M059J (cell line): Measurements from ENCODE around the gene MOCS3. TPM values are rescaled to one million over a fixed set of nuclear protein-coding genes. Genes with fewer than 3 reads are reported as not detected.

ENCODE experiments used
- DNase-seq: peaks from one replicate; pipeline ENCODE4 v3.0.0-alpha.2; 2012; ENCODE audit warnings: low read depth
- total RNA-seq: library from RNA; depleted of rRNA; stranded (reverse); fragments of >200 nt; shearing (Covaris generic); gene quantifications from 2 replicates; pipeline ENCODE4 v1.2.3, GENCODE V29; 2014; rRNA removed

MOCS3 gene, protein sequence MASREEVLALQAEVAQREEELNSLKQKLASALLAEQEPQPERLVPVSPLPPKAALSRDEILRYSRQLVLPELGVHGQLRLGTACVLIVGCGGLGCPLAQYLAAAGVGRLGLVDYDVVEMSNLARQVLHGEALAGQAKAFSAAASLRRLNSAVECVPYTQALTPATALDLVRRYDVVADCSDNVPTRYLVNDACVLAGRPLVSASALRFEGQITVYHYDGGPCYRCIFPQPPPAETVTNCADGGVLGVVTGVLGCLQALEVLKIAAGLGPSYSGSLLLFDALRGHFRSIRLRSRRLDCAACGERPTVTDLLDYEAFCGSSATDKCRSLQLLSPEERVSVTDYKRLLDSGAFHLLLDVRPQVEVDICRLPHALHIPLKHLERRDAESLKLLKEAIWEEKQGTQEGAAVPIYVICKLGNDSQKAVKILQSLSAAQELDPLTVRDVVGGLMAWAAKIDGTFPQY
- 4.2 and 8.1 TPM in 2 replicates for total RNA-seq

DNA sequence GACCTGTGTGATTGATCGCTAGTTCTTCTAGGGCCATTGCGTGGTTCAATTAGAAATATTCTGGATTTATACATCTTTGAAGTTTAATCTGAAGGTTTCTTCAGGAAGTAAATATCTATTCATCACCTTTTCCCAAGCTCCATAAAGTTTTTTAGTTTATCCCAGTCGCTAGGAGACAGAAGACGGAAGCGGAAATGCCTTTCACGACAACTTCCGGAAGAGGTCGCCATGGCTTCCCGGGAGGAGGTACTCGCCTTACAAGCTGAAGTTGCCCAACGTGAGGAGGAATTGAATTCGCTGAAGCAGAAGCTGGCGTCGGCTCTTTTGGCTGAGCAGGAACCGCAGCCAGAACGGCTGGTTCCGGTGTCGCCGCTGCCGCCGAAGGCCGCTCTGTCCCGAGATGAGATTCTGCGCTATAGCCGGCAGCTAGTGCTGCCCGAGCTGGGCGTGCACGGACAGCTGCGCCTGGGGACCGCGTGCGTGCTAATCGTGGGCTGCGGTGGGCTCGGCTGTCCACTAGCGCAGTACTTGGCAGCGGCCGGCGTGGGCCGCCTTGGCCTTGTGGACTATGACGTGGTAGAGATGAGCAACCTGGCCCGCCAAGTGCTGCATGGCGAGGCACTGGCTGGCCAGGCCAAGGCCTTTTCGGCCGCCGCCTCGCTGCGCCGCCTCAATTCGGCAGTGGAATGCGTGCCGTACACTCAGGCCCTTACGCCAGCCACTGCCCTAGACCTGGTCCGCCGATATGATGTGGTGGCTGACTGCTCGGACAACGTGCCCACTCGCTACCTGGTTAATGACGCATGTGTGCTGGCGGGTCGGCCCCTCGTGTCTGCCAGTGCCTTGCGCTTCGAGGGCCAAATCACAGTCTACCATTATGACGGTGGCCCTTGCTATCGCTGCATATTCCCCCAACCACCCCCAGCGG lies at the start of gene MOCS3:
Gene MOCS3 (plus strand): TSS at position 204 of the 928 bp plus-strand sequence. CDS start 25 bp downstream, at position 229.
- peak; percentile 94 for DNase-seq

DNA sequence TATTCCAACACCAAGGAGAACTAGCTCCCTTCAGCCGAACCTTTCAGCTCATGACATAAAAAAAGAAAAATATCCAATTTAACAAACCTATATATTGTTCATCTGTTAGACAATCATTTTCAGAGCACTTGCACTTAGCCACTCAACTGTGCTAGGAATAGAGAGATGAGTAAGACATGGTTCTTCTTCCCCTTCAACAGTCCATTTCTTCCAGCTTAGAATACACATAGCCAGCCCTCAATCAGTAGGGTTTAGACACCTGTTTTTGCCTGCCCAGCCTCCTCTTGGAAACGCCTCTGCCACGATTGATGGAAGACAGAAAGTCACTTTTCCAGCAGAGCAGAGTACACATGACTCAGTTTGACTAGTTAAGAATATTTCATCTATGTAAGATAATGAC lies 49.2 kb upstream of the MOCS3 start:
- no peak for DNase-seq

- DNase-seq = no peak
Measured at GRCh38 chr20:50911030-50911429, 47.6 kb upstream of the MOCS3 start.

DNA sequence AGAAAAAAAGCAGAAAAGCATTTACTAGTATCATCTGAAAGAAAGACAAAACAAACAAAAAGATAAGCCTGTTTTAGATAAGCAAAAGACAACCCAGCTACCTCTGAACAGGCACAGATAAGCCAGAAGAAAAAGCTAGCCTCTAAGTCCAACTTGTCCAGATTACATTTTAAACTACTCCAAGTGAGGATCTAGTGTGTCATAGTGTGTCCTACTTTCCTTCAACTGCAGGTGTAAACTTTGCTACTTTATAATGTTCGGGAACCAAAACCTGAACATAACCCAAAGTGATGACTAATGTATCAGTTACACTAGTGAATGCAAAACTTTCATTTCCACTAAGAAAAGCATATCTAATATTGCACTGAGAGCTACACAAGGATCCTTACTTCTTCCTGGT lies 46.9 kb upstream of the MOCS3 start:
- DNase-seq = no peak

GRCh38 chr20:50913690-50914375 lies 44.8 kb upstream of the MOCS3 start:
- DNase-seq = peak; percentile 88

DNA sequence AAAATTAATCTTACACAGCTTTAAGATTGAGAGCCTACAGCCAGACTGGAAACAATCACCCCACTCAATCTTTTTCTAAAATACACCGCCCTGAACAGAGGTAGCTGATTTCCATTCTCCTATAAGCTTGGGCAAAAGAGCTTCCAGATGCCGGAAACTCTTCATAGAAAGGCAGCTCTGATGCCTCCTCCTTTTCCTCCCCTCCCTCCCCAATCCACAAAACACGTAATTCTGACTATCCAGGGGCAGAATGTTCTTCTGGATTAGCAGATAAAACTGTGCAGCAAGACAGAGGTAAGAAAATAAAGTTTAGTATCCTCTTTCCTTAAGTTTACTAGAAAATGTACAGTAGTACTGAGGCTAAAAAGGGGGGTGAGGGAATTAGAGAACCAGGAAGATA lies 43.2 kb upstream of the MOCS3 start:
- no peak for DNase-seq

DNA sequence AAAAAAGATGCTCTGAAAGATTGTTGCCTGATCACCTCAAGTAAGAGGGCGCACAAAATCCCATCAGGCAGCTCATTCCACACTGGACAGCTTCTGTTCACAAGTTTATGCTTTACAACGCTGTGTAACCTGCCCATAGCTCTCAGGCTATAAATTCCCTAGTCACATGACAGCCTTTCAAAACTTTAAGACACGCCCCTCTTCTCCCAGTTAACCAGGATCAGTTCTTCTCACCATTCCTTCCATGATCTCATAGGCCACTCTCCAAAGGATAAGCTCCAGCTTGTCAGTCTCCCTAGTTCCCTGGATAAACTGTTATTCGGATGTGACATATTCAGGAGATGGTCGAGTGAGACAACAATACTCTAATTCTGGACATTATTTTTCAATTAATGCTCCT lies 42.4 kb upstream of the MOCS3 start:
- peak; percentile 52 for DNase-seq

- DNase-seq = no peak
Measured at GRCh38 chr20:50916934-50917333, 41.7 kb upstream of the MOCS3 start.

DNA sequence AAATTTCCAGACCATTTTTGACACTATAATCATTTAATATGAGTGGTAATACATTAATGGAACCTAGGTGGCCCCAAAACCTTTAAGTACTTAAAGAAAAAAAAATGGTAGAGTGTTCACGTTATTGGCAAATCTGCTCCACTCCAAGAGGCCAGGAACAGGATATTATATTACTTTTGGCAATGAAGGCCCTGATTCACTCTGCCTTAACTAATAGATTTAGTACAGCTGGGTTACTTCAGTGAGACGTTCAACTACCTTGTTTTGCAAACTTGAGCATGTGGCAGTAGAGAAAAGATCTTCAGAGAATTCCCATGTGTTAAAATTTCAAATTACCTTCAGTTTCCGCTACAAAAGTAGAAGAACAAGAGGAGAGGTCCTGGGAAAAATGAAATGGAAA lies 40.2 kb upstream of the MOCS3 start:
- DNase-seq = no peak

DNA sequence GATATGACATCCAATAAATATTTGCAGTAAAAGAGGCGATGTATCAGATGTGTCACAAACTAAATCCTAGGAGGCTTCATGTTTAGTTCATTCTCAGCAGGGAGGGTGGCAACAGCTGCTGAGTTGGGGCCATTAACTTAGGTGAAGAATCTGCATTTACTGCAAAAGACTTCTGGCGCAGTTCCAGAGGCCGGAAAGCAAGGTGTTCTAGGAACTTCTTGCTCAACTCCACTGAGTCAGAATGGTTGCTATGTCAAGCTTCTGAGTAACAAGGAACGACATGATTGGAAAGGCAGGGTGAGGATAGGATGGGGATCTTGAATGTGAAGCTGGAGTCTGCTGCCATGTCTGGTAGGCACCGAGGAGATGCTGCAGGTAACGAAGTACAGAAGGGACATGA lies 39.1 kb upstream of the MOCS3 start:
- peak; percentile 76 for DNase-seq

- DNase-seq = peak; percentile 51
Measured at GRCh38 chr20:50920997-50921396, 37.6 kb upstream of the MOCS3 start.

GRCh38 chr20:50921803-50922501 lies 36.7 kb upstream of the MOCS3 start:
- DNase-seq = no peak

DNA sequence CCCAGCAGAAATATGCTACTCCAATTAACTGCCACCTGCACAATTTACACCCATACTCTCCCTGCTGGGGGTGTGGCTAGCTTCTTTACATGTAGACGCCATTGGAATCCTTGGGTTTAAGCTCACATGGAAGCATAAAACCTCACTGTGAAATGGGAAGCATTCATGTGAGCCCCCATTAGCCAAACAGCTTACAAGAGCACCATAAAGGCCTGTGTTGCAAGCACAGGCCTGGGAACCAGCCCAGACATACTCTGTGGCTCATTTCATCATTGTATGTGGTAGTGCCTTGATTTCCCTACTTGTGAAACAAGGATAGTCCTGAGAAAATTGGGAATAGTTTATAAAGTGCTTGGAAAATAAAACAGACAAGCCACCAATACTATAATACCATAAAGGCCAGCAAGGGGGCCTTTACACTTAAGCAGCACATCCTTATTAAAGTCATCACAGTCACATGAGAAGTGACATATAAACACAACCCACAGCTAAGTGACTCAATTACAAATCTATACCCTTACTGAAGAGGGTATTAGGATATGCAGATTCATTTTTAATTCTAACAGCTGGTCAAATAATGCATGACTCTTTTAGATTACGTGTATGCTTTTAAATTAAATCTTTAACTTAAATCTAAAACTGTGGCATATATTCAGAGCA lies 34.2 kb upstream of the MOCS3 start:
- DNase-seq = no peak

GRCh38 chr20:50926530-50926929 lies 32.1 kb upstream of the MOCS3 start:
- no peak for DNase-seq

DNA sequence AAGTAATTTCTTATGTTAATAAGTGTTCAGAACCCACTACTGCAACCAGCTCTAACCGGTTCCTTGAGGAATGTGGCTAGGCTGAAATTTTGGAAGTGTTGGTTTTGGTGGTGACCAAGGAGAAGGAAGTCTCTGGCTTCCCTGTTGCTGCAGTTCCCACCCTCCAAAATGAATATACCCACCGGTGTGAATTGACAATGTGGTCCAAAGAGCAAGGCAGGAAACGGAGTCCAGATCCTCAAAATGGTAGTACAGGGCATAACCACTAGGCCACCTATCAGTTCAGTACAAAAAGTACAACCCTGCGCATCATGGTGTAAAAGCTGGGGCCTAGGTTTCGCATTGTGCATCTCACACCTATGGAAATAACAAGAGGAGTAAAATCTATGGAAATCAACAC lies 30.1 kb upstream of the MOCS3 start:
- DNase-seq = no peak

DNA sequence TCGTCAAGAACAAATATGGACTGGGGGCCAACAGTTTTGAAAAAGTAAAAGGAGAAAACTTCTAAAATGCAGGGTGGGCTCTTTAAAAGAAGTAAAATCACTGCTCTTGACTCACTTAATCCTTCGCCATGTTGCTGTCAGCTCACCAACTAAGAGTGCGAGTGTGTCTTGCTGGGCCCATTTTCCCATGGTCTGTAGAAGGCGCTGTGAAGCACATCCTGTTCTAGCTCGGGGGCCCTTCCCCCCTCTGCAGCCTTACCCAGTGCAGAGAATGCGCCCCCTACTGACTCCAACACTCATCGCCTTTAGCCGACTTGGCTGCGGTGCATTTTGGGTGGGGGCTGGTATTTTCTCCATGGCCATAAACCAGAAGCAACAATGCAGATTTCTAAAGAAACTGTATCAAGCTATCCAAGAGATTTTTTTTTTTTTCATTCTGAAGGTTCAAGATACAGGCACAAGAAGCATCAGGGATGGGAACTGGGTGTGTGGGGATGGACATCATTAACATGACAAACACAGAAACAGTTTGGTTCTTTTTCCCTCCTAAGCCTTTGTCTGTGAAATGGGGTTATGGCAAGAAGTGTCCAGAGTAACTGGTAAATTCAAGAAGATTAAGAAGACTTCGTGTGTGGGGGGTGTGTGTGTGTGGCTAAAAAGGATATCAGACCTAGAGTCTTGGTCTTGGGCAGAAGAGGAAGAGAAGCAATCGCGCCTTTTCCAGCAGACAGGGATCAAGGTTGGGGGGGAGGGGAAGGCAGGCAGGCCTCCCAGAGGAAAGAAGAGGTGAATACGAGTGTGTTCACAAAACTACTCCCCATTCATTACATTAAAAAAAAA lies 29.1 kb upstream of the MOCS3 start:
- peak; percentile 90 for DNase-seq

DNA sequence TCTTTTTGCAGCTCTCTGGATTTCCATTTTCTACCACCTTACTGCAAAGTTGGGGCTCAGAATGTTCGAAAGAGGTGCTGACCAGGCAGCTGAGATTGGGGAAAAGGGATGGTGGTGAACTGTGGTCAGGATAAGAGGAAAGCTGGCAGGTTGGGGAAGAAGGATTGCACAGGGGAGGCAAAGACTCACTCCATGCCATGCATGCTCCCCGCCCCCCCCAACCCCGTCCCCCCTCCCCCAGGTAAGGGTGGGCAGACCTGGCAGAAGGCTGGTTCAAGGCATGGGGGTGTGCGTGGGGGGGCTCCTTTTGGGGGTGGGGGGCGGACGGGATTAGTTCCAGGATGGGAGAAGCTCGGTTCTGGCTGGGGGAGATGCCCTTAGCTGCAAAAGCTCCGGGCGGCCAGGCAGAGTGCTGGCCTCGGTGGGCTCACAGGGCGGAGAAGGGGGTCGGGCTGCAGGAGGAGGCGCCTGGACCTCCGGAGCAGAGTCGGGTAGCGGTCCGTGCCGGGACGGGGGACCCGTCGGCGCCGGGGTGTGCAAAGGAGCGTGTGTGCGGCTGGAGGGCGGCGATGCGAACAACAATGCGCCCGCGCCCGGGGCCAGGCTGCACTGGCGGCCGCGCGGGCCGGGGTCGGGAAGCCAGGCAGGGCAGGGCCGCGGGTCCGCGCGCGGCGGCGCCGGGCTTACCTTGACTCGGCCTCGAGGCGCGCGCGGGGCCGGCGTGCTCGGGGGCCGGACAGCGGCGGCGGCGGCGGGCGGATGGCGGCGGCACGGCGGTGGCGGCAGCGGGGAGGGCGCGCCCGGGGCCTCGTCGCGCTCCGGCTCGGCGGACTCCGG lies 28.3 kb upstream of the MOCS3 start:
- peak; percentile 50 for DNase-seq

- no peak for DNase-seq
Measured at GRCh38 chr20:50930976-50931305, 27.7 kb upstream of the MOCS3 start.
